ENCODE data around the gene DNAAF5.

- TF ChIP-seq CTCF (IDR thresholded peaks at IDR 0.05) (no peak), POLR2A (IDR thresholded peaks at IDR 0.05) (no peak)
Observed at GRCh38 chr7:802500-803242, 76.2 kb downstream of the DNAAF5 start.
